ENCODE measurements around the gene COX4I2. TPM values are rescaled to one million over a fixed set of nuclear protein-coding genes. Genes with fewer than 3 reads are reported as not detected.
"Not testable (repeated sequence)": the region's sequence is repeated elsewhere in the genome, so short reads cannot be mapped to it uniquely, and the experiment has no call there.

Gene COX4I2
- total RNA-seq, 2 donors from 2014 or later, result 4.9 TPM; not detected in 1

DNA sequence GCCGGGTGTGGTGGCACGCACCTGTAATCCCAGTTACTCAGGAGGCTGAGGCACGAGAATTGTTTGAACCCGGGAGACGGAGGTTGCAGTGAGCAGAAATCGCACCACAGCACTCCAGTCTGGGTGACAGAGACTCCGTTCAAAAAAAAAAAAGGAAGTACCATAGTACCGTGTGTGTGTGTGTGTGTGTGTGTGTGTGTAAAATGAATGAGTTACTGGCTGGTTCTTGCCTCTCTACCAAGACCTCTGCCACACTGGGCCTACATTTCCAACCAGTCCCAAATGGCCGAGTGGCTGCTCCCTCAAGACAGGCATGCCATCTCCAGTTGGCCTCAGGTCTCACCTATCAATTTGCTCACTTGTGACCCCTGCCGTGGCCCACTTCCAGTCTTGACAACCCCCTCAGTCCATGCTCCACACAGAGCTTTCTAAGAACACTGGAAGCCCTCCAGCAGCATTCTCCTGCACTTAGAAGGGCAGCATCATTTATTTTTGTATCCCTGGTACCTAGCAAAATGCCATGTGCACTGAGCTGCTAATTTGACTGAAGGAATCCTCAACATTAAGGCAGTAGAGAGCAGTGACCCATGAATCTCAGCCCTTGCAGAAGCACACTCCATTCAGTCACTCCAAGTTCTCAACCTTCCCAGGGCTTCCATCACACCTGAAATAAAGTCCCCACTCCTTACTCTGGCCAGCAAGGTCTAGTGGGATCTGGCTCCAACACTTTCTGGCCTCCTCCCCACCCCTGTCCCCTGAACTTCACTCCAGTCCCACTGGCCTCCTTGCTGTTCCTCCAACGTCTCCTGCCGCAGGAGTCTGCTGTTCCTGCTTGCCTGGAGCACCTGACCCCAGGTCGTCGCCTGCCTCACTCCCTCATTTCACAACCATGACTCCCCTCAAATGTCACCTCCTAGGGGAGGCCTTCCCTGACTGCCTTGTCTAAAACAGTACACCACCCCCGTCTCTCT lies 29.9 kb downstream of the COX4I2 start:
- Histone ChIP-seq H3K4me1 (ENCODE audit: control insufficient read depth in 1 of 2, low read depth in 2 of 2) (peaks cover 67 to 92% of the 10 kb centered on the region in 2 donors), H3K9me3 (no peaks in the 10 kb centered on the region), H3K4me3 (no peak overlapping the region), H3K27ac (peak overlapping the region; percentile 92), H3K27me3 (replicated peaks; ENCODE audit: insufficient read depth) (no peaks in the 10 kb centered on the region), H3K36me3 (peaks cover 18% of the 10 kb centered on the region)
- DNase-seq (ENCODE audit: low spot score) (no peak), ATAC-seq (ENCODE audit: insufficient number of reproducible peaks, low FRiP score, low read depth) (no peak)
- TF ChIP-seq, protein P1, sequence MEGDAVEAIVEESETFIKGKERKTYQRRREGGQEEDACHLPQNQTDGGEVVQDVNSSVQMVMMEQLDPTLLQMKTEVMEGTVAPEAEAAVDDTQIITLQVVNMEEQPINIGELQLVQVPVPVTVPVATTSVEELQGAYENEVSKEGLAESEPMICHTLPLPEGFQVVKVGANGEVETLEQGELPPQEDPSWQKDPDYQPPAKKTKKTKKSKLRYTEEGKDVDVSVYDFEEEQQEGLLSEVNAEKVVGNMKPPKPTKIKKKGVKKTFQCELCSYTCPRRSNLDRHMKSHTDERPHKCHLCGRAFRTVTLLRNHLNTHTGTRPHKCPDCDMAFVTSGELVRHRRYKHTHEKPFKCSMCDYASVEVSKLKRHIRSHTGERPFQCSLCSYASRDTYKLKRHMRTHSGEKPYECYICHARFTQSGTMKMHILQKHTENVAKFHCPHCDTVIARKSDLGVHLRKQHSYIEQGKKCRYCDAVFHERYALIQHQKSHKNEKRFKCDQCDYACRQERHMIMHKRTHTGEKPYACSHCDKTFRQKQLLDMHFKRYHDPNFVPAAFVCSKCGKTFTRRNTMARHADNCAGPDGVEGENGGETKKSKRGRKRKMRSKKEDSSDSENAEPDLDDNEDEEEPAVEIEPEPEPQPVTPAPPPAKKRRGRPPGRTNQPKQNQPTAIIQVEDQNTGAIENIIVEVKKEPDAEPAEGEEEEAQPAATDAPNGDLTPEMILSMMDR (IDR thresholded peaks at IDR 0.05), result no peak

DNA sequence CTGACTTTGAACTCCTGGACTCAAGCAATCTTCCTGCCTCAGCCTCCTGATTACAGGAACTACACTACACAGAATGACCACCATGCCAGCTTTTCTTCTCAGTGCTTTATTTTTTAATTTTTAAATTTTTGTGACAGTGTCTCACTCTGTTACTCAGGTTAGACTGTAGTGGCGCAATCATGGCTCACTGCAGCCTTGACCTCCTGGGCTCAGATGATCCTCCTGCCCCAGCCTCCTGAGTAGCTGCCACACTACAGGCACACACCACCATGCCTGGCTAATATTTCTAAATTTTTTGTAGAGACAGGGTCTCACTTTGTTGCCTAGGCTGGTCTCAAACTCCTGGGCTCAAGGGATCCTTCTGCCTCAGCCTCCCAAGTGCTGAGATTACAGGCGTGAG lies 31.2 kb downstream of the COX4I2 start:
- not testable (repeated sequence) for H3K9me3 ChIP-seq; H3K27me3 ChIP-seq (replicated peaks; ENCODE audit: insufficient read depth); ATAC-seq (ENCODE audit: insufficient number of reproducible peaks, low FRiP score, low read depth); DNase-seq (ENCODE audit: low spot score); H3K4me3 ChIP-seq
- peaks cover 76 to 100% of the 10 kb centered on the region in 2 donors for H3K4me1 ChIP-seq (ENCODE audit: control insufficient read depth in 1 of 2, low read depth in 2 of 2)
- H3K36me3 ChIP-seq, result peaks cover 18% of the 10 kb centered on the region
- peak overlapping the region; percentile 92 for H3K27ac ChIP-seq

DNA sequence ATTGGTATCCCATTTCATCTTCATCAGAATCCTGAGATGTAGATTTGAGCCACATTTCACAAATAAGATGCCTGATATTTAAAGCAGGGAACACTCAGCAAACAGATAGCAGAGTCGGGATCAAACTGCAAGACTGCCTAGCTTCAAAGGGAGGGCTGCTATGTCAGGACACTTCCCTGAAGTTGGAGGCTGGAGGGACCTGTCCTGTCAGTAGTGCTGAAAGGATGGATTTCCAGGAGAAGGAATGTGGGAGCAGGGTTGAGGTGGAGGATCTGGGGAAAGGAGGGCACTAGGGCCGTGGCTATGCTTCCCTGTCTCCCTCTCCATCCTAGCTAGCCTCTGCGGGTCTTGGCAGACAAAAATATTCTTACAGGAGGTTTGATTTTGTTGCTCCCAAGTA lies 32.2 kb downstream of the COX4I2 start:
- H3K27ac ChIP-seq, result peak overlapping the region; percentile 92
- peaks cover 13% of the 10 kb centered on the region for H3K36me3 ChIP-seq
- TF ChIP-seq, protein P1 (IDR thresholded peaks at IDR 0.05), result no peak
- H3K9me3 ChIP-seq, result no peaks in the 10 kb centered on the region
- peaks cover 81 to 100% of the 10 kb centered on the region in 2 donors for H3K4me1 ChIP-seq (ENCODE audit: control insufficient read depth in 1 of 2, low read depth in 2 of 2)
- peak overlapping the region; percentile 43 for H3K4me3 ChIP-seq
- DNase-seq (ENCODE audit: low spot score) (no peak), ATAC-seq (ENCODE audit: insufficient number of reproducible peaks, low FRiP score, low read depth) (peak; percentile 3)
- no peaks in the 10 kb centered on the region for H3K27me3 ChIP-seq (replicated peaks; ENCODE audit: insufficient read depth)

DNA sequence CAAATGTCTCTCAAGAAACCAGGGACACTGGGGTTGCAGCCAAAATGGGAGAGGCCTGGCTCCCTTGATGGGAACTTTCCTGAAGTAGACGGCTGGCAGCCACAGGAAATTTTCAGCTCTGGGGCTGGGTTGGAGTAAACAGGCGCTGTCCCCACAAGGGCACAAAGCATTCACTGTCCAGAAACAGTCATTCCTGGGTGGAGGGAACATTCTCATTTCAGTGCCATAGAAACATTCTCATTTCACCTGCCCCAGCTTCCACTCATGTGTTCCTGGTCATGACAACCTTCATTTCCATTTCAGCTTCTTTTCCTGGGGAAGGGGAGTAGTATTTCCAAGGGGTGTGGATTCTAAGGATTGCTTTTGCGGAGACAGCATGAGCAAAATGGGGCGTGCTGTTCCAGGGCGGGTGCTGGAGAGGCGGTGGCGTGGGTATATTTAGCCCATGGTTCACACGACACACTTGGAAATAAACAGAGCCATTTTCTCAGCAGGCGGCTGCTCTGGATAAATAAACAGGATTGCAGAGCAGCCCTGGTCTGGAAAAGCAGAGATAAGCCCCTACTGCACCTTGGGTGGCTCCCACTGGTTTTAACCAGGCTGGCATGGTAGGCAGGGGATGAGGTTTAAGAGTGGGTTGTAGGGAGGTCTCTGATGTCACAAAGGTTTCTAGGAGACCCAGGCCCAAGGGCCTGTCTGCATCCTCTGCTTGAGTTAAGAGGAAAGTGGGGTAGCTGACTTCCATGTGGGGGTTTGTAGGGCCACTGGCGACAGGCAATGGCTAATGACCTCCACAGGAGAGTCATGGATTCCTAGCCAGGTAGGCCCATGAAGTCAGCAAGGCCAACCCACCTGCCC lies 32.9 kb downstream of the COX4I2 start:
- TF ChIP-seq, protein P1 (IDR thresholded peaks at IDR 0.05), result no peak
- DNase-seq (ENCODE audit: low spot score), result peak; percentile 56
- peak overlapping the region; percentile 92 for H3K27ac ChIP-seq
- peak overlapping the region; percentile 43 for H3K4me3 ChIP-seq
- H3K4me1 ChIP-seq (ENCODE audit: control insufficient read depth in 1 of 2, low read depth in 2 of 2), result peaks cover 83 to 100% of the 10 kb centered on the region in 2 donors
- peak; percentile 79 for ATAC-seq (ENCODE audit: insufficient number of reproducible peaks, low FRiP score, low read depth)
- H3K36me3 ChIP-seq, result peaks cover 6% of the 10 kb centered on the region
- no peaks in the 10 kb centered on the region for H3K9me3 ChIP-seq
- no peaks in the 10 kb centered on the region for H3K27me3 ChIP-seq (replicated peaks; ENCODE audit: insufficient read depth)

DNA sequence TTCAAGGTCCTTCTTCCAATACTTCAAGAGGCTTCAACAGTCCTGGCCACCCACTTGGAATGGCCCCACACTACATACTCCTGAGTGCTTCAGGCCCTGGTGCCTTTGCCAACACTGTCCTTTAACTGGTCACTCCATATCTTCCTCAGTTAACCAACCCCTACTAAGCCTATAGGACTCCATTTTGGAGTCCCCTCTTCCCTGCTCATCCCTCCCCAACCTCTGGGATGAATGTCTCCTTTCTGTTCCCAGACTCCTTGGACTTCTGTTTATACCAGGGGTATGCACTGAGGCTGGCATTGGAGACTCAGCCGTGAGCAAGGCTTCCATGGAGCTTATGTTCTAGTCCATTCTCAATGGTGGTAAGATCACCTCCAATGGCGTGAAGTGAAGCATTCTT lies 33.6 kb downstream of the COX4I2 start:
- Histone ChIP-seq H3K4me3 (no peak overlapping the region), H3K4me1 (ENCODE audit: control insufficient read depth in 1 of 2, low read depth in 2 of 2) (peaks cover 87 to 100% of the 10 kb centered on the region in 2 donors), H3K27ac (peak overlapping the region; percentile 92), H3K27me3 (replicated peaks; ENCODE audit: insufficient read depth) (no peaks in the 10 kb centered on the region), H3K9me3 (no peaks in the 10 kb centered on the region), H3K36me3 (no peaks in the 10 kb centered on the region)
- TF ChIP-seq, protein P1 (IDR thresholded peaks at IDR 0.05), result no peak
- no peak for ATAC-seq (ENCODE audit: insufficient number of reproducible peaks, low FRiP score, low read depth)
- no peak for DNase-seq (ENCODE audit: low spot score)
